Endothelial cell (in vitro differentiated cells): ENCODE results near the gene ZBTB20. TPM values are rescaled to one million over a fixed set of nuclear protein-coding genes. Genes with fewer than 3 reads are reported as not detected.

Experiments used
- DNase-seq: peaks from one replicate; pipeline ENCODE4 v3.0.0; 2021; ENCODE audit warnings: low spot score
- H3K27ac Mint-ChIP-seq: one replicate; pipeline ENCODE4 v1.8.0; 2021; ENCODE audit warnings: mixed read lengths, inconsistent platforms; ENCODE audit not compliant: unreplicated experiment
- H3K27me3 Mint-ChIP-seq: one replicate; pipeline ENCODE4 v1.8.0; 2021; ENCODE audit warnings: mild to moderate bottlenecking, moderate library complexity, mixed read lengths, inconsistent platforms; ENCODE audit not compliant: unreplicated experiment
- H3K36me3 Mint-ChIP-seq: one replicate; pipeline ENCODE4 v1.8.0; 2021; ENCODE audit warnings: mild to moderate bottlenecking, low read depth, mixed read lengths, inconsistent platforms; ENCODE audit not compliant: unreplicated experiment
- H3K4me1 Mint-ChIP-seq: one replicate; pipeline ENCODE4 v1.8.0; 2021; ENCODE audit warnings: mild to moderate bottlenecking, mixed read lengths, inconsistent platforms; ENCODE audit not compliant: unreplicated experiment
- H3K4me3 Mint-ChIP-seq: one replicate; pipeline ENCODE4 v1.8.0; 2021; ENCODE audit warnings: mild to moderate bottlenecking, mixed read lengths, inconsistent platforms; ENCODE audit not compliant: unreplicated experiment
- H3K9me3 Mint-ChIP-seq: one replicate; pipeline ENCODE4 v1.8.0; 2021; ENCODE audit warnings: mixed read lengths, inconsistent platforms; ENCODE audit not compliant: unreplicated experiment
- total RNA-seq: library from RNA; stranded (reverse); fragmentation: NEBNext Ultra II Directional; extraction: Animal tissue kit (Norgen Biotek cat#: 25700); gene quantifications from one replicate; pipeline ENCODE4 v1.2.1, GENCODE V29; 2021; ENCODE audit not compliant: unreplicated experiment
- TF ChIP-seq, protein P1 (sequence below): fragments of 200-600 bp; sonication (generic); IDR thresholded peaks from one replicate; pipeline ENCODE4 v1.5.0; 2021; ENCODE audit warnings: antibody characterized with exemption; ENCODE audit not compliant: unreplicated experiment

The ZBTB20 gene
- total RNA-seq, 1 donor from 2014 or later, result 4.2 TPM

DNA sequence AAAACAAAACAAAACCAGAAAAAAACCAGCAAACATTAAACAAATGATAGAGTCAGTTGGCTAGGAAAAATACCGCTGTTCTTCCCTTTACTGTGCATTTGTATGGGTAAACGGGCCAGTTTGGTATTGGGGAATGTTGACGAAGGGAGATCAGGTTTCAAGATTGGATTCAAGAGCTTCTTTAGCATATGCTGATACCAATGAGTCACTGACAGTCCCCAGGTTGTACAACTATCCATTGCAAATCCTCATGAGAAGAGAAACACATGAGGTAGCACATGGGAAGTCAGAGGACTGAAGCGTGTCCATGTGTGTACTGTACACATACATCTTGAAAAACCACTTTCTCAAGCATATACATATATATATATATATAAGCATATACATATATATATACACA lies 827.6 kb downstream of the ZBTB20 start:
- Mint-ChIP-seq H3K4me3 (no peak overlapping the region), H3K4me1 (peaks cover 7% of the 10 kb centered on the region), H3K27ac (no peak overlapping the region), H3K27me3 (peaks cover 2% of the 10 kb centered on the region), H3K36me3 (no peaks in the 10 kb centered on the region), H3K9me3 (no peaks in the 10 kb centered on the region)
- DNase-seq, result no peak
- TF ChIP-seq, protein P1, sequence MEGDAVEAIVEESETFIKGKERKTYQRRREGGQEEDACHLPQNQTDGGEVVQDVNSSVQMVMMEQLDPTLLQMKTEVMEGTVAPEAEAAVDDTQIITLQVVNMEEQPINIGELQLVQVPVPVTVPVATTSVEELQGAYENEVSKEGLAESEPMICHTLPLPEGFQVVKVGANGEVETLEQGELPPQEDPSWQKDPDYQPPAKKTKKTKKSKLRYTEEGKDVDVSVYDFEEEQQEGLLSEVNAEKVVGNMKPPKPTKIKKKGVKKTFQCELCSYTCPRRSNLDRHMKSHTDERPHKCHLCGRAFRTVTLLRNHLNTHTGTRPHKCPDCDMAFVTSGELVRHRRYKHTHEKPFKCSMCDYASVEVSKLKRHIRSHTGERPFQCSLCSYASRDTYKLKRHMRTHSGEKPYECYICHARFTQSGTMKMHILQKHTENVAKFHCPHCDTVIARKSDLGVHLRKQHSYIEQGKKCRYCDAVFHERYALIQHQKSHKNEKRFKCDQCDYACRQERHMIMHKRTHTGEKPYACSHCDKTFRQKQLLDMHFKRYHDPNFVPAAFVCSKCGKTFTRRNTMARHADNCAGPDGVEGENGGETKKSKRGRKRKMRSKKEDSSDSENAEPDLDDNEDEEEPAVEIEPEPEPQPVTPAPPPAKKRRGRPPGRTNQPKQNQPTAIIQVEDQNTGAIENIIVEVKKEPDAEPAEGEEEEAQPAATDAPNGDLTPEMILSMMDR, result no peak

DNA sequence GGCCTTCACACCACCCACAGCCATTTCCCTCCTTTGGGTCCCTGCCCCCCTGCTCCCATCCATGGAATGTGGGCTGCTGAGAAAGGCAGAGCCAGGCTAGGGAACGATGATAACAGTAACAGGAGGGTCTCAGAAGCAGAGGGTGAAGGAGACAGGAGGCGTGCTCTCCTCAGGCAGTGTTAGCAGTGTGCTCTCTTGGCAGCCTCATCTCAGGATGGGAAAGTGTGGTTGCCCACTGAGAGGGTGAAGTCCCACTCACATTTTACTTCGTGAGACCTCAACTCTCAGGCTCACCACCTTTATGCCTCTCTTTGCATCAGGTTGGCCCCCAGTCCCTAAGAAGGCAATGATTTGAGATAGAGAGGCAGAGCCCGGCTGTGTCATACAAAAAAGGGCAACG lies 828.8 kb downstream of the ZBTB20 start:
- Mint-ChIP-seq H3K27me3 (peaks cover 2% of the 10 kb centered on the region), H3K36me3 (no peaks in the 10 kb centered on the region), H3K27ac (no peak overlapping the region), H3K4me3 (no peak overlapping the region), H3K4me1 (peaks cover 7% of the 10 kb centered on the region), H3K9me3 (no peaks in the 10 kb centered on the region)
- TF ChIP-seq, protein P1, result no peak
- DNase-seq, result no peak

DNA sequence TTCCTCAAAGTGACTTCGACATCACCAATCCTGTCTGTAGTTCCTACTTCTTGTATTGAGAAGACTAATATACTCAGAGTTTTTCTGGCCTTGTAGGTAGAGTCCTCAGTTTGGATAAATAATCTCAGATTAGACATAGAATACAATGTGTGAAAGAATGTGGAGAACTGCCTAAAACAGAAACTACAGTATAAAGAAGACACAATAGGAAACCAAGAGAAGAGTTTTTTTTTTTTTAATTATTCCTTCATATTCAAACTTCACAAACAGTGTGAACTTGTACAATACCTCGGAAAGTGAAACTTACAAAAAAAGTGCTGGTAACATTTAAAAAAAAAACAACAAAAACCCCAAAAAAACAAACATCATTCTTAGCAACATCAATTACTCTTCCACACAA lies 832.8 kb downstream of the ZBTB20 start:
- Mint-ChIP-seq H3K9me3 (no peaks in the 10 kb centered on the region), H3K4me1 (peaks cover 2% of the 10 kb centered on the region), H3K27me3 (peaks cover 2% of the 10 kb centered on the region), H3K4me3 (no peak overlapping the region), H3K27ac (no peak overlapping the region), H3K36me3 (no peaks in the 10 kb centered on the region)
- DNase-seq, result no peak
- TF ChIP-seq, protein P1, result no peak

GRCh38 chr3:114313426-114313825 lies 833.7 kb downstream of the ZBTB20 start:
- TF ChIP-seq, protein P1, result no peak
- H3K27ac Mint-ChIP-seq, result no peak overlapping the region
- no peaks in the 10 kb centered on the region for H3K36me3 Mint-ChIP-seq
- peaks cover 2% of the 10 kb centered on the region for H3K27me3 Mint-ChIP-seq
- no peaks in the 10 kb centered on the region for H3K9me3 Mint-ChIP-seq
- H3K4me3 Mint-ChIP-seq, result no peak overlapping the region
- no peaks in the 10 kb centered on the region for H3K4me1 Mint-ChIP-seq
- no peak for DNase-seq

- H3K9me3 Mint-ChIP-seq, result no peaks in the 10 kb centered on the region
- H3K27me3 Mint-ChIP-seq, result no peaks in the 10 kb centered on the region
- H3K4me3 Mint-ChIP-seq, result no peak overlapping the region
- H3K36me3 Mint-ChIP-seq, result no peaks in the 10 kb centered on the region
- H3K4me1 Mint-ChIP-seq, result no peaks in the 10 kb centered on the region
- TF ChIP-seq, protein P1, result no peak
- DNase-seq, result no peak
- no peak overlapping the region for H3K27ac Mint-ChIP-seq
Measured at GRCh38 chr3:114310695-114311094, 836.4 kb downstream of the ZBTB20 start.
